ENCODE results near the gene FAM111A. TPM values are rescaled to one million over a fixed set of nuclear protein-coding genes. Genes with fewer than 3 reads are reported as not detected.

Gene FAM111A
- total and polyA plus RNA-seq, 9 of the 15 experiments (the other 6 are each of a cell fraction or from before 2014, with no cell fraction given), result 14.8 to 30.6 (median 20.1) TPM

DNA sequence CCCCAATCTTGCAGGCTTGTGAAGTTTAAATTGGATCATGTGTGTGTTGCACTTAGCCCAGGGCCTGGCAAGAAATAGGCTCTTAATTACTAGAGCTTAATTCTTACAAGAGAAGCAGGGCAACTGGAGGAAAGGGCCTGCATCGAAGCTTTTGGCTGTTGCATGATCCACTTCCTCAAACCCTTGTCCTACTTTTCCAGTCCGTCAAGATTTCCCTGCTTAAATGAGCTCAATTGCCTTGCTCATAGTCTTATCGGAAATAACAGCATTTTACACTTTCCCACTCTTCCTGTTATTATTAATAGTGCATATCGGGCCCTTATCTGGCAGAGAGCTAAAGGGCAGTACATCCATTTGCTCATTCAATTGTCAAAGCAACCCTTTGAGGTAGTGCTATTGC, 47.3 kb downstream of the FAM111A start:
- H3K4me2 ChIP-seq (ENCODE audit: insufficient read depth, low read length), result no peak overlapping the region
- WGBS (ENCODE audit: insufficient coverage, low coverage, missing lambda C conversion rate), result 0% methylated on average over 4 of the region's 4 CpGs

DNA sequence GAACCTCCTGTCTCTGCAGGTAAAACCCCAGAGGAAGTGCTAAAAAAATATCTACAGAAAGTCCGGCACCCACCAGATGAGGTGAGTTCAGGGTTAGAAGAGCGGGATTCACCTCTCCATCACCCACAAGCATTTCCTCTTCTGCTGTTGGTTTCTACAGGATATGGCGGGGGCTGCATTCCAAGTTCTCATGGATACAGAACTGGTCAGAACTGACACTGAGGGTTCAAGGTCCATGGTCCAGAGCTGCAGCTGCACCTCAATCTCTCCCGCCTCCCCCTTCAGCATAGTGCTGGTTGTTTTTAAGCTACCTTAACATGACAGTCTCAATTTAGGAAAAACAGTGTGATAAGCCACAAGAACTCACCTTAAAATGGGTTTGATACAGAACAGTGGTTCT, 48.4 kb downstream of the FAM111A start:
- POLR2A ChIA-PET, result no interaction called here
- BruUV-seq (replicated peaks), result no TSS peak
- Histone ChIP-seq H3K27ac (ENCODE audit: extremely low read depth, low read depth, low read length) (no peak overlapping the region), H3K4me2 (ENCODE audit: insufficient read depth, low read length) (no peak overlapping the region), H3K4me1 (replicated peaks in 1 of 2; ENCODE audit: control insufficient read depth in 2 of 2, insufficient read depth in 2 of 2, low read length in 2 of 2) (no peaks in the 10 kb centered on the region), H4K20me1 (replicated peaks; ENCODE audit: control insufficient read depth, insufficient read depth, low read length) (no peaks in the 10 kb centered on the region), H3K79me2 (ENCODE audit: control insufficient read depth, insufficient read depth, low read length) (no peaks in the 10 kb centered on the region), H3K27me3 (ENCODE audit: control insufficient read depth in 2 of 2, insufficient read depth in 2 of 2, low read length in 2 of 2) (peaks cover 2 to 45% of the 10 kb centered on the region in 2 experiments; a peak in 4 of 5 replicates), H3K9me3 (replicated peaks; ENCODE audit: control insufficient read depth, insufficient read depth, low read depth, low read length) (no peaks in the 10 kb centered on the region), H3K9me1 (ENCODE audit: control insufficient read depth, insufficient read depth, low read length) (no peaks in the 10 kb centered on the region), H3K4me3 (no peak overlapping the region), H3K9ac (ENCODE audit: insufficient read depth in 1 of 2, low read depth in 2 of 2, low read length in 2 of 2) (no peak overlapping the region), H3K36me3 (ENCODE audit: control insufficient read depth, insufficient read depth, low read length) (no peaks in the 10 kb centered on the region), H2AFZ (ENCODE audit: low read depth, low read length) (no peak overlapping the region)
- WGBS (ENCODE audit: insufficient coverage, low coverage, missing lambda C conversion rate), result 3% methylated on average over 4 of the region's 4 CpGs
- ATAC-seq (no peak), FAIRE-seq (no peak), DNase-seq (ENCODE audit: extremely low read depth in 1 of 4, low spot score in 3 of 4) (no peak)
- no peak for TF ChIP-seq SREBF1 (IDR thresholded peaks at IDR 0.05; ENCODE audit: borderline replicate concordance, low read depth, low read length)
- TF ChIP-seq OTX1 (CRISPR knock-in tag; IDR thresholded peaks at IDR 0.05), result no peak
- CTCF ChIA-PET (ENCODE audit: low intra/inter-chr PET ratio), result no interaction called here
- intact Hi-C loops (cut with micrococcal nuclease) (no loop called here), in situ Hi-C loops (cut with MboI) (loop anchor here (25.0 kb wide), 1 partner anchor 496 kb away; no protein-coding TSS in a partner anchor)

More for the DNA sequence above, 47.3 kb downstream of the FAM111A start:
- in situ Hi-C loops (cut with MboI), result loop anchor here (25.0 kb wide), 1 partner anchor 497 kb away; no protein-coding TSS in a partner anchor
- FAIRE-seq (no peak), DNase-seq (ENCODE audit: extremely low read depth in 1 of 4, low spot score in 3 of 4) (no peak), ATAC-seq (no peak)
- H3K36me3 ChIP-seq (ENCODE audit: control insufficient read depth, insufficient read depth, low read length), result no peaks in the 10 kb centered on the region
- BruUV-seq (replicated peaks), result no TSS peak
- H3K9me1 ChIP-seq (ENCODE audit: control insufficient read depth, insufficient read depth, low read length), result no peaks in the 10 kb centered on the region
- no peak overlapping the region for H3K4me3 ChIP-seq
- intact Hi-C loops (cut with micrococcal nuclease), result no loop called here
- no peaks in the 10 kb centered on the region for H3K79me2 ChIP-seq (ENCODE audit: control insufficient read depth, insufficient read depth, low read length)
- no peak overlapping the region for H2AFZ ChIP-seq (ENCODE audit: low read depth, low read length)
- POLR2A ChIA-PET, result no interaction called here
- H3K27ac ChIP-seq (ENCODE audit: extremely low read depth, low read depth, low read length), result no peak overlapping the region
- TF ChIP-seq ARNT (IDR thresholded peaks at IDR 0.05), result no peak
- TF ChIP-seq NBN (IDR thresholded peaks at IDR 0.05; ENCODE audit: low read depth), result no peak
- no peak for TF ChIP-seq CBX2 (IDR thresholded peaks at IDR 0.05; ENCODE audit: insufficient read depth, low read length, poor library complexity, severe bottlenecking)
- no peak for TF ChIP-seq NR4A1 (CRISPR knock-in tag; IDR thresholded peaks at IDR 0.05)
- no peak for TF ChIP-seq NR4A1 (tag; IDR thresholded peaks at IDR 0.05)
- no peak for TF ChIP-seq SAP30 (IDR thresholded peaks at IDR 0.05; ENCODE audit: borderline replicate concordance, insufficient read depth, low read depth, low read length, poor library complexity, severe bottlenecking)
- H4K20me1 ChIP-seq (replicated peaks; ENCODE audit: control insufficient read depth, insufficient read depth, low read length), result no peaks in the 10 kb centered on the region
- H3K4me1 ChIP-seq (replicated peaks in 1 of 2; ENCODE audit: control insufficient read depth in 2 of 2, insufficient read depth in 2 of 2, low read length in 2 of 2), result no peaks in the 10 kb centered on the region
- H3K9me3 ChIP-seq (replicated peaks; ENCODE audit: control insufficient read depth, insufficient read depth, low read depth, low read length), result no peaks in the 10 kb centered on the region
- peaks cover 2 to 46% of the 10 kb centered on the region in 2 experiments; a peak in 4 of 5 replicates for H3K27me3 ChIP-seq (ENCODE audit: control insufficient read depth in 2 of 2, insufficient read depth in 2 of 2, low read length in 2 of 2)
- H3K9ac ChIP-seq (ENCODE audit: insufficient read depth in 1 of 2, low read depth in 2 of 2, low read length in 2 of 2), result no peak overlapping the region
- CTCF ChIA-PET (ENCODE audit: low intra/inter-chr PET ratio), result no interaction called here
